ENCODE results near the gene IFI30. TPM values are rescaled to one million over a fixed set of nuclear protein-coding genes. Genes with fewer than 3 reads are reported as not detected.

IFI30 gene
- total and polyA plus RNA-seq, 2 donors (not counting 1 experiment from before 2014, with no cell fraction given), result 8.8 to 50.9 TPM

- H3K4me3 ChIP-seq (replicated peaks in 1 of 4; ENCODE audit: control extremely low read depth in 1 of 4, insufficient read depth in 1 of 4, low read depth in 3 of 4, low read length in 4 of 4), result no peak overlapping the region
- no peak overlapping the region for H3K27ac ChIP-seq (ENCODE audit: insufficient read depth, low read length)
- peaks cover 11% of the 10 kb centered on the region for H3K36me3 ChIP-seq (ENCODE audit: control insufficient read depth, insufficient read depth, low read length)
- DNase-seq (ENCODE audit: low read depth in 2 of 2), result no peak
- H3K9ac ChIP-seq (ENCODE audit: insufficient read depth, low read length), result no peak overlapping the region
- H2AFZ ChIP-seq (ENCODE audit: low read length), result no peak overlapping the region
- peaks cover 4% of the 10 kb centered on the region for H3K4me1 ChIP-seq (ENCODE audit: control insufficient read depth, extremely low read depth, insufficient read depth, low read length)
- TF ChIP-seq CTCF (conservative IDR thresholded peaks at IDR 0.05 in 1 of 2, IDR thresholded peaks at IDR 0.05 in 1 of 2; ENCODE audit: low read depth in 1 of 2, low read length in 2 of 2) (no peak), EZH2 (IDR thresholded peaks at IDR 0.05; ENCODE audit: low read length, missing control alignments) (no peak)
- H4K20me1 ChIP-seq (ENCODE audit: control insufficient read depth, extremely low read depth, insufficient read depth, low read length), result no peaks in the 10 kb centered on the region
- no peaks in the 10 kb centered on the region for H3K79me2 ChIP-seq (ENCODE audit: control insufficient read depth, insufficient read depth, low read length)
- no peaks in the 10 kb centered on the region for H3K9me3 ChIP-seq (ENCODE audit: control insufficient read depth, insufficient read depth, low read depth, low read length)
- no peaks in the 10 kb centered on the region for H3K27me3 ChIP-seq (ENCODE audit: control insufficient read depth, insufficient read depth, low read length)
- no peak overlapping the region for H3K4me2 ChIP-seq (ENCODE audit: extremely low read depth, insufficient read depth, low read length)
Measured at GRCh38 chr19:18170714-18171255, 2.8 kb upstream of the IFI30 start.

- no peak overlapping the region for H2AFZ ChIP-seq (ENCODE audit: low read length)
- no peaks in the 10 kb centered on the region for H3K9me3 ChIP-seq (ENCODE audit: control insufficient read depth, insufficient read depth, low read depth, low read length)
- H3K4me2 ChIP-seq (ENCODE audit: extremely low read depth, insufficient read depth, low read length), result no peak overlapping the region
- no peaks in the 10 kb centered on the region for H3K79me2 ChIP-seq (ENCODE audit: control insufficient read depth, insufficient read depth, low read length)
- H3K36me3 ChIP-seq (ENCODE audit: control insufficient read depth, insufficient read depth, low read length), result peaks cover 11% of the 10 kb centered on the region
- H3K27me3 ChIP-seq (ENCODE audit: control insufficient read depth, insufficient read depth, low read length), result no peaks in the 10 kb centered on the region
- H3K27ac ChIP-seq (ENCODE audit: insufficient read depth, low read length), result no peak overlapping the region
- no peak for DNase-seq (ENCODE audit: low read depth in 2 of 2)
- TF ChIP-seq EZH2 (IDR thresholded peaks at IDR 0.05; ENCODE audit: low read length, missing control alignments) (no peak), CTCF (conservative IDR thresholded peaks at IDR 0.05 in 1 of 2, IDR thresholded peaks at IDR 0.05 in 1 of 2; ENCODE audit: low read depth in 1 of 2, low read length in 2 of 2) (no peak)
- no peak overlapping the region for H3K9ac ChIP-seq (ENCODE audit: insufficient read depth, low read length)
- H4K20me1 ChIP-seq (ENCODE audit: control insufficient read depth, extremely low read depth, insufficient read depth, low read length), result no peaks in the 10 kb centered on the region
- no peak overlapping the region for H3K4me3 ChIP-seq (replicated peaks in 1 of 4; ENCODE audit: control extremely low read depth in 1 of 4, insufficient read depth in 1 of 4, low read depth in 3 of 4, low read length in 4 of 4)
- H3K4me1 ChIP-seq (ENCODE audit: control insufficient read depth, extremely low read depth, insufficient read depth, low read length), result peaks cover 4% of the 10 kb centered on the region
Measured at GRCh38 chr19:18171605-18172327, 1.8 kb upstream of the IFI30 start.

DNA sequence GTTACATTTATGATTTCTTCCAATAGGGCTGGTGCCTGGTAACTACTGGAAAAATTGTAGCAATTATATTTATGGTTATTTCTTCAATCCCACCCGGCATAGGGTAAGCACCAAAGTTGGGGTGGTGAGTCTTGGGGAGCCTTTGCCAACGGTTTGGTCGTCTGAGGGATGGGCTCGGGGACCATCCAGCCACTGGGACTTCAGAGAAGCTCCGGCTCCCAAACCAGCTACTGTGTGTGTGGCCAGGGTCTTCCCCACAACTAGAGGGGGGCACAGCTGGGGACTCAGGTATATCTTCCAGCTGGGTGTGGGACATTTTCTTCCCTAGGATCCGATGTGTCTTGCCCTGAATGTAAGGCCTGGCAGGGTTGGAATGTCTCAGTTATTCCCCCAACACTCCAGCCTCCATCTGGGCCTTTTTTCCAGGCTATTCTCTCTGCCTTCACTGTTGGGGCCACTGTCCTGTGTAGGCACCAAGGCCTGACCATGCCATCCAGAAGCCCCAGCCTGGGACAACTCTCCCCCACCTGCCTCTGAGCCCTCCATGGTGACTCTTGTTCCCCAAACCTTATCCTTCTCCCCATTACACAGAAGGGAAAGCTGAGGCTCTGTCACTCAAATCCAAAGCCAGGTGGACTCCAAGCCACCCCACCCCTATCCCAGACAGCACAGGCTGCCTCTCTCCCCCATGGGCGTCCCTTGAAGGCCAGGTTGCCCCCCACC lies 1.1 kb upstream of the IFI30 start:
- Histone ChIP-seq H3K4me1 (ENCODE audit: control insufficient read depth, extremely low read depth, insufficient read depth, low read length) (peaks cover 4% of the 10 kb centered on the region), H3K79me2 (ENCODE audit: control insufficient read depth, insufficient read depth, low read length) (no peaks in the 10 kb centered on the region), H3K4me2 (ENCODE audit: extremely low read depth, insufficient read depth, low read length) (no peak overlapping the region), H3K27me3 (ENCODE audit: control insufficient read depth, insufficient read depth, low read length) (no peaks in the 10 kb centered on the region), H3K9me3 (ENCODE audit: control insufficient read depth, insufficient read depth, low read depth, low read length) (no peaks in the 10 kb centered on the region), H3K4me3 (replicated peaks in 1 of 4; ENCODE audit: control extremely low read depth in 1 of 4, insufficient read depth in 1 of 4, low read depth in 3 of 4, low read length in 4 of 4) (no peak overlapping the region), H3K27ac (ENCODE audit: insufficient read depth, low read length) (no peak overlapping the region), H3K9ac (ENCODE audit: insufficient read depth, low read length) (no peak overlapping the region), H2AFZ (ENCODE audit: low read length) (no peak overlapping the region), H4K20me1 (ENCODE audit: control insufficient read depth, extremely low read depth, insufficient read depth, low read length) (no peaks in the 10 kb centered on the region), H3K36me3 (ENCODE audit: control insufficient read depth, insufficient read depth, low read length) (peaks cover 7% of the 10 kb centered on the region)
- DNase-seq (ENCODE audit: low read depth in 2 of 2), result no peak
- no peak for TF ChIP-seq CTCF (conservative IDR thresholded peaks at IDR 0.05 in 1 of 2, IDR thresholded peaks at IDR 0.05 in 1 of 2; ENCODE audit: low read depth in 1 of 2, low read length in 2 of 2)
- no peak for TF ChIP-seq EZH2 (IDR thresholded peaks at IDR 0.05; ENCODE audit: low read length, missing control alignments)

All from fibroblast of lung (primary cell).